HG03135 (cell line): ENCODE data around the gene HS6ST1.

Experiments used
- ATAC-seq: cut with Tn5 transposase; IDR thresholded peaks from one replicate; pipeline ENCODE4 v1.9.1; 2021; ENCODE audit warnings: mild to moderate bottlenecking, moderate library complexity; ENCODE audit not compliant: unreplicated experiment

The HS6ST1 gene

DNA sequence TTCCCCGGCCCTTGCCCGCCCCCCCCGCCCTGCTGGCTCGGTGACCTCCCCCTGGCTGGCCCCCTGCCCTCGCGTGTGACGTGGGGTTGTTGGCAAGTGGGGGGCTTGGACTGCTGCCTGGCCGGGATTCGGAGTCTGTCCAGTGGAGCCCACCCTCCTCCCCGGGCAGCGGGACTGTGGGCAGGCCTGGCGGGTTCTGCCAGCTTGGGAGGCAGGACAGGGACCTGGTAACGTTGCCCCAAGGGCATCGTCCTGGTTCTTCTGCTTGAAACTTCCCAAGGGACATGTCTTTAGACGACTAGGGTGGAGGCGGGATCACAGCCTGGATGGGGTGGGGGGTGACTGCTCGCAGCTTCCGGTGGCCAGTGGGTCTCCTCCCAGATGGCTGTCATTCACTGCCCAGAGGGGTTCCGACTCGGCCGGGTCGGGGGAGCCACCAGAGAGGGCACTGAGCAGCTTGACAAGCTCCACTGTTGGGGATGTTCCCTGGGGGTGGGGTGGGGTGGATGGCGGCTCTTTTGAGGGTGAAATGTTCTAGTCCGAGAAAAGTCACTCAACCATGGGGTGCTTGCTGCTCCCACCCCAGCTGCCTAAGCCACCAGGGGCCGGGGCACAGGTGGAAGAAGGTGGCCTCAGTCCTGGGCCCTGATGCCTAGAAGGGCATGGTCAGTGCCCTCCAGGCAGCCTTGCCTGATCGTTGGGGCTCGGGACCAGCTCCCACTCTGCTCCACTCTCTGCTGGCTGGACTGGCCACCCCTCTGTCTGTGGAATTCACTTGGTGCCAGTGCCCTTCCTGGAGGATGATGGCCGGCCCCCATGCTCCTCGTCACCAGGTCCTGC lies 4.3 kb upstream of the HS6ST1 start:
- no peak for ATAC-seq

DNA sequence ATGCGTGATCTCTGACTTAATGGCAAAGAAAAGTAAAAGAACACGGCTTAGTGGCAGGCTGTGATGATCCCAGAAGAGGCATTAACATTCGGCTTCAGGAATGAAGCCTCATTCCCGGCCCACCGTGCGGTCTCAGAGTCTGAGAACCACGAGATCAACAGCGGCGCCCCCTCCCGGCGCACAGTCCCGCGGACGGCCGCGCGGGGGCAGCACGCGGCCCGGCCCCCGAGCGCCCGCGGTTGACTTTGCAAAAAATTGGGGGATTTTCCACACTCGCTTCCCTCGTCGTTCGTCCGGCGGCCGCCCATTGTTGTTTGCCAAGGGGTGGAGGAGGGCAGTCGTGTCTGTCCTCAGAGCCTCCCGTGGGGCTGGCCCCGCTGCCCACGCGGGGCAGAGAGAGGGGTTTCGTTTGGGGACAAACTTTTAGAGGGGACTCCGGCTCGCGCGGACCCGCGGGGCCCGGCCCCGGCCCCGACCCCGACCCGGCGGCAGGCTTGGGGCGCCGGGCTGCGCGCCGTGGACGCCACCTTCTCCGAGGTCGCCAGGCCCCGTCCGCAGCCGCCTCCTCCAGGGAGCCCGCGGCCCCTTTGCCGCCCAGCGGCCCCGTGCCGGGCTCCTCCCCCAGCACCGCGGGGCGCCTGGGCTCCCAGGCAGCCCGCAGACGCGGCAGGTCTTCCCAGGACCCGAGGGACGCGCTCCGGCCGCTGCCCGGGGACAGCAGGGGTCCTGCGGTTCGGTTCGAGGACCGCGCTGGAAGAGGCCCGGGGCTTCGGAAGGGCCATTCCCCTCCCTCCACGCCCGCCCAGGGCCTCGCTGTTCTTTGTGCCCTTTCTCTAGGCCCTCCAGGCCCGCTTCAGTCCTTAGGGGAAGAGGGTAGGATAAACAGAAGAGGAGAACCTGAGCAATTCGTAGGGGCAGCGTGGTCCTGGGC lies 3.4 kb upstream of the HS6ST1 start:
- peak; percentile 54 for ATAC-seq

DNA sequence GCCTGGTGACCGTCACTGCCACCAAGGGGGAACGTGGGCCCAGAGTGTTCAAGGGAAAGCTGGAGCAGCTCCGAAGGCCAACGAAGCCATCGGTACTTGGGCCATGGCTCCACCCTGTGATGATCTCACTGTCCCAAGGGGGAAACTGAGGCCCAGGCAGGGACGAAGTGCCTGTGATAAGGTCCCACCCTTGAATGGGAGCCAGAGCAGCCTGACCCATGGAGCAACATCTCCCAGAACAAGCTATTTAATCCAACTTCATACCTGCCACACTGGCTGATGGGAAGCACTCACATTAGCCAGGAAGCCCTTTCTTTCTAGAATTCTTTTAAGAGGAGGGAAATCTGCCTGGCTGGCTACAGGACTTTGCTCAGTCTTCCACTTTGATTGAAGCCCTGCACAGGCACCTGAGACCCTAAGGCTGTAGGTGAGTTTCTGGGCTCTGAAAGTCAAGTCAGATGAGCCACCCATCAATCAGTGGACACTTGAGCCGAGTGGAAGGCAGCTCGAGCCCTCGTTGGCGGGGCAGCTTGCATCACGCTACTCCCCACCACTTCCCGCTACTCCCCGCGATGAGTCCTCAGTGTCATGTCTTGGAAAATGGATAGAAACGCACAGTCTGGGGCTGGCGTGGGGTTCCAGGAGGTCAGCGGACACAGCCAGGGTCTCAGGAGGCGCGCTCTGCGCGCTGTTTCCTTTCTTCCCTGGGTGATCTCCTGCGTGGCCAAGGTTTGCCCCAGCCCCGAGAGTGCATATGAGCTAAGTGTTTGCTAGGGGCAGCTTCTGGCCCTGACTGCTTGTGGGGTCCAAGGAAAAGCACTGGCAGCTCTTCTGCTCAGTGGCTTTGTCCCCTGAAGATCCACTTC lies 2.5 kb upstream of the HS6ST1 start:
- ATAC-seq: no peak

DNA sequence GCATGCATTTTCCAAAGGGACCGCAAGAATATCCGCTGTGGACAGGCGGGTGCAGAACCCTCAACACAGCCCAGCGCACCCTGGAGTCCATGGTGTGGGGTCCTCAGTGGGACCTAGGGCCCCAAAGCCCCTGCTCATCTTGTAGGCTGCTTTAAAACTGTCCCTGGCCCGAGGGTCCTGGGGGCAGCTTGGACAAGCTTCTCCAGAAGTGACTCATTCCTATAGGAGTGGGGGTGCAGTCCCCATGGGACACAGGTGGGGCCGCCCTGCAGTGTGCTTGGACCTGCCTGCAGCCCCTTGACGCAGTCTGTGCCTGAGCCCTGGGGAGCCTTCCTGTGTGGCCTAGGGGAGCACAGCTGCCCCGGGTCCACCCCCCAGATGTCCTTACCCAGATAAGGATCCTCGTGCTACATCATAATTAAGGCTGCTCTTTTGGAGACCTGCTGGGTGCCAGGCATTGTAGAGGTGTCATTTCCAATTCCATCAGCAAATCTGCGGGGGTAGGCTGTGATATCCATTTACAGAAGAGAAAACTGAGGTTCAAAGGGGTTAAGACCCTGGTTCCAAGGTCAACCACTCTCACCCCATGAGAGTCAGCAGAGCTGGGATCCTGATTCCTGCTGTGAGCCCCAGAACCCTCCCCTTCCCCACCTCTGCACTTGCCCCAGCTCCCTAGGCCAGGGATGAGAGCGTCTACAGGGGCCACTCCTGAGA lies 1.7 kb upstream of the HS6ST1 start:
- ATAC-seq: no peak

DNA sequence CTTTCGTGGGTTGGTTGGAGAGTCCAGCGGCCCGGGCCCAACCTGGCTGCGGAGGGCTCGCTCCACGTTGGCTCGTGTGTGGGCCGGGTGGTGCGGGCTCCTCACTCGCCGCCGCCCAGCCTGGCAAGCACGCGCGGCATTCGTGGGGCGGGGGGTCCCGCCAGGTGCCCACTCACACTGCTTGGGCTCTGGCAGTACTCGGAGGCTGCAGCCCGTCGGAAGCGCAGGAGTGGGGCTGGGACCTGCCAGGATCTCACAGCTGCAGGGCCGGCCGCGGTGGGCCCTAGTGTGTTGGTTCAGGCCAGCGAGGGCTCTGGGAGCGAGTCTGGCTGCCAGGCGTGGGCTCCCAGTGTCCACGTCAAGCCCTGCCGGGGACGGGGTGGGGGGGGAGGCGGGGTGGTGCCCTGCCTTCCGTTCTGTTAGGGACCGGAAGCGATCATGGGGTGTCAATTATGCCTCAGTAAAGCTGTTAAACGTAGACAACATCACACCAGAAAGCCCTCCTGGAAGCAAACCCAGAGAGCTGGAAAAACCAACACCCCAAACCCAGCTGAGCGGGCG lies 1.0 kb upstream of the HS6ST1 start:
- ATAC-seq: no peak

DNA sequence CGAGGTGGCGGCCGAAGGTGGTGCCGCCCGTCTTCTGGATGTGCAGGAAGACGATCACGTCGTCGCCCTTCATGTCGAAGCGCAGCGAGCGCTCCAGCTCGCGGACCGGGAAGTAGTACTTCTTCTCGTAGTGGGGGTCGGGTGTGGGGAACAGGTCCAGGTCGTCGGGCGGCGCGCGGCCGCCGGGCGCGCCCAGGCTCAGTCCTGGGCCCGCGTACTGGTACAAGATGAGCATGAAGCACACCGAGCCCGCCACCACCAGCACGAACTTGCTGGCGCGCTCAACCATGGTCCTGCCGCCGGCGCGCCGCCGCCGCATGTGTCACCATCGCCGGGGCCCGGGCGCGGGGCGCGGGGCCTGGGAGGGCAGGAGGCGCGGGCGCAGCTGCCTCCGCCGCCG lies 423 bp downstream of the HS6ST1 start:
- peak; percentile 7 for ATAC-seq

DNA sequence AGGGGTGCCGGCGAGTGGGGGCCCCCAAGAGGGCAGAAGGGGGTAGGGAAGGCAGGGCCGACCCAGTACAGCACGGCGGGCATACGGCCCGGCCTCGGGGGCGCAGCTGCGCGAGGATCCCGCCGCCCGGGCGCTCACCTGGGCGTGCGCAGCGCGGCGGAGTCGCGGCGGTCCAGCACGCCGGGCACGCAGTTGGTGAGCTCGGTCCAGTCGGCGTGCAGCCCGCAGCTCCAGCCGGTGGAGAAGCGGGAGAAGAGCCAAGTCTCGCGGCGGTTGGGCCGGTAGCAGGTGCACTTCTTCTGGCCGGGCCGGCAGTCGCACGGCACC lies 806 bp downstream of the HS6ST1 start:
- peak; percentile 5 for ATAC-seq

DNA sequence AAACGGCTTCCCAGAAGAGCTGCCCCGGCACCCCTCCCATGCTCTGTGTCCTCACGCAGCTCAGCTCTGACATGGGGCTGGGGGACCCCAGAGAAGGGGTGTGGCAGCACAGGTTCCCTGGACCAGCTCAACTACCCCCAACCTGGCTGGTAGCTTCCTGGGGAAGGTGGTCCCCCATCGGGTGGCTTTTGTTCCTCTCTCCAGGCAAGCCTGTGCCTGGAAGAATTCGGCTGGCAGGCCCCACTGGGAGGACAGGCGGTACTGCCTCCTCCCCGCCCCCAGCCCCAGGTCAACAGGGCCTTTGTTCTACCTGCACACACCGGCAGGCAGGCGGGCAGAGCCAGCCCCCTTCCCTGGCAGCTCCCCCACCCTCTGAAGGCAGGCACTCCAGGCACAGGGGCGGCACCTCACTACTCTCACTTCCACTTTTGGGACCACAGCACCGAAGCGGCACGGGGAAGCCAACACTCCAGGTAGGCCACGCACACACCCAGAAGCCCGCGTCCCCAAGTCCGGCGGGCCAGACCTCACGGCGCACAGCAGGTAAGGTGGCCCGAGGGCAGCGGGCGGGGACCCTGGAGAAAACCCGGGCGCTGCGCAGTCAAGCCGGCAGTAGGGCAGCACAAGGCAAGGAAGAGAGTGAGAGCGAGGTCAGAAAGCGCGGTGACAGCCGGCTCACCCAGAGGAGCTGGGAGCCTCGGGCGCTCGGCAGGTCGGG lies 1.3 kb downstream of the HS6ST1 start:
- peak; percentile 42 for ATAC-seq

DNA sequence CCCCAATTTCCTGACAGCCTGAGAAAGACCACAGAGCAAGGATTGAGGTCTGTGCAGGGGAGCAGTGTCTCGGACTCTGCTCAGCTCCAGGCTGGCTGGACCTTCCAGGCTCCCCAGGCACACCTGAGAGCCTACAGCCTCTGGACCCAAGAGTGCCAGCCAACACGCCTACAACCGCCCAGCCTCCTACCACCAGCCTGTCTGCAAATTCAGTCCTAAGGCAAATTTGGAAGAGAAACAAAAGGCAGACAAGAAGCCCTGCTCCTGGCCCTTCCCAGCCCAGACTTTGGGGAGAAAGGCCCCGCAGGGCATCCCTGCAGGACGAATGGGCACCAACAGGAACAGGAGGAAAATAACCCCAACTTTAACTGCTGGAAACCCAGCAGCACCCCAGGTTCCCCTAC lies 1.9 kb downstream of the HS6ST1 start:
- ATAC-seq: no peak

DNA sequence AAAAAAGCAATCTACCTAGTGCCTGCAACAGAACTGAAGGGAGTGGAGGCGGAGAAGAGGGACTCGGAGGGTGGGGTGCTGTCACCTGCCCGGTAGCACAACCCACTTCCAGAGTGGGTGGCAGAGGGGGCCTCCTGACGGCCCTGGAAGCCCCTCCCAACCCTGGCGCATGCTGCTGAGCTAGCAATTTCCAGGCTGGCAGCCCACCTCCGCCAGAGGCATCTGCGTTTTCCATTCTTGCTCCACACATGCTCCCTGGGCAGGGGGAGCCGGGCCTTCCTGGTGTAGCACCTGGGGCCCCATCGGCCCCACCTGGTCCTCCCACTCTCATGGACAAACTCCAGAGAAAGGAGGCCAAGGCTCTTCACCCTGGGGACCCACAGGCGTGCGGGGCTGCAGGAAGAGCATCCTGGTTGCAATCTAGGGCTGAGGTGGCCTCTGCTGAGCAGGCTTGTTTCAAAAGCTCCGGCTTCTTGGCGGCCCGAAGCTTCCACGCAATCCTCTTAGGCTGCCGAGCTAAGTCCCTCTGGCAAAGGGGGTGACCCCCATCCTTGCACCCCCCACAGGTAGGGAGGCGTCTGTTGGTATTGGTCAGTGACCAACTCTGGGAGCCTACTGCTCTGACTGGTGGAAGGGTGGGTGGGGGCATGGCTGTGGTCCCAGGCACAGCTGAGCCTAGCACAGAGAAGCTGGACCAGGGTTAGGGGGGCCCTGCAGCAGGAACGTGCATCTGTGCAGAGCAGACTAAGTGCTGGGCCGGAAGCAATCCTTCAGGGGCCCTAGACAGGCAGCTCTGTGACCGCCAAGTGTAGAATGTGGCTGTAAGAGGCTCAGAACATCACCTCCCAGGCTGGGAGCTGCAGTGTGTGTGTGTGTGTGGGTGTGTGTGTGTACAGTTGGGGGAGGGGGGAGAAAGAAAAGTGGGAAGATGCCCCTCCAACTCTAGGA lies 2.6 kb downstream of the HS6ST1 start:
- no peak for ATAC-seq

DNA sequence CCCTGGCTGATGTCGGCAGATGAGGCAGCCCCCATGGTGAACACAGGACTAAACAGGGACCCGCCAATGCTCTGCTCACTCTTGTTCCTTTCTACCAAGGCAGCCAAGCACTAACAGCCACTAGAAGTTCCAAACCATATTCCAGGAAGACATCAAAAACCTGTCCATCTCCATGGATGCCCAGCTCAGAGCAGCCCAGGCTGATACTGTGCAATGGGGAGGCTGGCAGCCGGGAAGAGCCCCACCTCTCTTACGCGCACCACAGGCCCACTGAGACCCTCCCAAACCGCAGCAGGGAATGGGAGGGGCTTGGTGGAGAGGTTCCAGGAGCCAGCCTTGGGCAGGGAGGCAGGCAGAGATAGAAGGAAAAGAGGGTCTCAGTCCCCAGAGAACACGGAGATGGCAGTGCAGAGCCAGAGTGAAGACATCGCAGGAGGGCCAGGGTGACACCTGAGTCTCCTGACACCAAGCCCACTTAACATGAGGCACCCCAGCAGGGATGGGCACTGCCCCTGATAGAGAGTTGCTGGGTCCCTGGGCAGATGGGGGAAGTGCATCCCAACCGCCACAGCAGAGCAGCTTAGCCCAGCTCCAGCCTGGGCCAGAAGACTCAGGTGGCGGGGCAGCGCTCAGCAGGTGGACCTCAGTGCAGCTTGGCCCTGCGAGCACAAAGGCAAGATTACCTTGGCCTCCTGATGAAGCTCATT lies 3.4 kb downstream of the HS6ST1 start:
- no peak for ATAC-seq

DNA sequence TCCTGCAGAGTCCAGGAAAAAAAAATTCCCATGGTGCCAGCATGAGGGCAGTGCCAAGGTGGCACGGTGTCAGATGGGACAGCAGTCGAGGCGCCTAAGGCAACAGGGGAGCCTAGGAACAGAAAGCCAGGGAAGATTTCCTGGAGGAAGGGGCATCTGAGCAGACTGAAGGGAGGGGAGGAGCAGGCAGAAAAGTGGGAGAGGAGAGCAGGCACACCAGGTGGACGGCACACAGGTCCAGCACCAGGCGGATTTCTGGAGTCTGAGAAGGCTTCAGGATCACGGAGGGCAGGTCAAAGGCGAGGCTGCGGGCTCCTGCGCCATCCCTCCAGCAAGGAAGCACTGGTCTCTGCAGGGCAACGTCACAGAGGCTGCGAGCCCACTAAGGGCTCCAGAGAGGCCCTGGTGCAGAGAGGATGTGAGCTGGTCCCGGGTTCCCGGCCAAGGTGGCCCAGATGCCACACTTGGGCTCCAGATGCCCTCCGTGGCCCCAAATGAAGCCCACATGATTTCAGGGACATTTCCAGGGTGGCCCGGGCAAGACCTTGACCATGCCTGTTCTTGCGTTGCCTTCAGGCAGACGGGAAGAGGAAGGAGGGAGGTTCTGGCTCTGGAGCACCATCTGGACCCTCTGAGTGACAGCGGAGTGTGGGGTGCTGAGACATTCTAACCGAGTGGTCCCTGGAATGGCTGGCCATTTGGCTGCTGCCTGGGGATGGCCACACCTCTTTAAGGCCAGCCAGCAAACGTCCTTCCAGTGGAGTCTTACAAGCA lies 4.1 kb downstream of the HS6ST1 start:
- no peak for ATAC-seq

DNA sequence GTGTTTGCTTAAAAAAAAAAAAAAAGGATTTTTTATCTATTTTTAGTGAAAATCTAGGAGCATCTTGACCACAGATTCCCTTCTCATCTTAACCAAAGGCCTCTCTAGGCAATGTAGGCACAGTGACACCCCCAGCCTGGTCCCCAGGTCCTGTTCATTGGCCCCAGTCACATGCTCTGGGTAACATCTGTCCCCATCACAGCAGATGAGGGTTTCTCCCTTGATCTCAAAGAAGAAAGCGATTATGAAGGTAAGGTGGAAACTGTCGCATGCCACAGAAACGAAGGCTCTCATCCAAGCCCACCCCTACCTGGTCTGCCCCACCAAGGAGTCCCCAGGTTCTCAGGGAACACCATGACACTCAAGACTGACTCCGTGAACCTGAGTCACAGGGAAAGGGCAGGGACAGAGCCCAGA lies 4.7 kb downstream of the HS6ST1 start:
- ATAC-seq: no peak

DNA sequence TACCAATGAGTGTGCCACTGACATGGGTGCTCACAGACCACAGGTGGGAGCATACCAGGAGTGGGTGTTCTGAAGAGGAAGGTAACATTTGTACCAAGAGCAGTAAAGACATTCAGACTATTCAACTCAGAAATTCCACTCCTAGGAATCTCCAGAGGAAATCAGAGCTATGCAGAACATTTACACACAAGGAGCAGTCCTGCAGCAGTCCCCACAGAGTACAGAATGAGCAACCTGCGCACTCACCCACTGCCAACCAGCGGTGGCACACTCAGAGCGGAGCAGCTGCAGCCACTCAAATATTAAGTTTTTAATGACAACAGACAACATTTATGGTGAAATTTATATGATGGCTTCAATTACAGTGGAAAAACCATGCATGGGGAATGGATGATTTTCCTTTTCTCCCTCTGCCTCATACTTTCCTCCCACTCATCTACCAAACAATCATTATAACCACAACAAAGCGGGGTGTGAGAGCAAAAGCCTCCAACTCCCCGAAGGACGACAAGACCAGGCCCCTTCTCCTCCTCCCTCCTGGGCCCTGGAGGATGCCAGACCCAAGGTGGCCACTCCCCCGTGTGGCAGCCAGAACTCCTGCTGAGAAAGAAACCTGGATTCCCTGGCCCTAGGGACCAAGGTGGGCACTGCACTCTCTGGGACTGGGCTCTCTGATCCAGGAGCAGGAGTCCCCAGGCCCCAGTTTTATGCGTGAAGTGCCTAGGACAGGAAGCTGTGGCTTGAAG lies 5.4 kb downstream of the HS6ST1 start:
- ATAC-seq: no peak

DNA sequence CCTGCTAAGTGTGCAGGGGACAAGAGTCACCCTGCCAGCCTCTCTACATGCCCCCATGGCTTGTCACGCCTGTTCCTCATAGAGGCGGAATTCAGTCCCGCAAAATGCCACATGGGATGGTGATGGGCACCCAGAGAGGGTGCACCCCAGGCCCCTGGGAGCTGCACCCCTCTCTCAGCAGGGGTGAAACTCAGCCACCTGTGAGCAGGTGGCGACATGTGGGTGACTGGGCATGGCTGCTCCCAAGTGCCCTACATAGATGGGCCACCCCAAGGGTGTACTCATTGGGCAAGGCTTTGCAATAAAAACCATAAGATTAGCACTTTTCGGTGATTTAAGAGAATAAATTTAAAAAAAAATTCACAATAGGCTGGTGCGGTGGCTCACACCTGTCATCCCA lies 6.3 kb downstream of the HS6ST1 start:
- no peak for ATAC-seq

DNA sequence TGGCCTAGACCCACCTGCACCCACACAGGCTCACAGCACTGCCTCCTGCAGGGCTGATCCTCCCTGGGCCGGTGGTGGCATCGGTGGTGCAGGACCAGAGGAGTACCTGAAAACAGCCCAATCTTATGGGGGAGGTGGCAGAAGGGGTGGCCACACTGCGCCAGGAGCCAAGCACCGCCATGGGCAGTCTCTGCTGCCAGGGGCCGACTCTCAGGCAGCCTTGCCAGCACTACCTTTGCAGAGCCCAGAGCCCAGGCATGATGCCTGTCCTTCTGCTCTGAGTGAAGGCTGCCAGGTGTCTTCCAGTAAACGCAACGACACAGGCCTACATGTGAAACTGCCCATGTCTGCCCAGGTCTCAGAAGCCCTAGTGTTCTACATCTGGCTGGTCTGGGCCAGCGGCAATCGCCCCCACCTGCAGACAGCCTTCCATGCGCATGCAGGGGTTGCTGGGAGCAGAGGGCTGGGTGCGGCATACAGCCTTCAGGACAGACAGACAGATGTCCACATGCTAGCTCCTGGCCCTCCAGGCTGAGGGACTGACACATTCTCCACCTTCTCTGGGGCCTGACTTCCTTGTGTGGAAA lies 6.8 kb downstream of the HS6ST1 start:
- ATAC-seq: no peak
